ENCODE data around the gene CHRNG. TPM values are rescaled to one million over a fixed set of nuclear protein-coding genes. Genes with fewer than 3 reads are reported as not detected.

Gene CHRNG
- total and polyA plus RNA-seq, 4 donors = not detected

DNA sequence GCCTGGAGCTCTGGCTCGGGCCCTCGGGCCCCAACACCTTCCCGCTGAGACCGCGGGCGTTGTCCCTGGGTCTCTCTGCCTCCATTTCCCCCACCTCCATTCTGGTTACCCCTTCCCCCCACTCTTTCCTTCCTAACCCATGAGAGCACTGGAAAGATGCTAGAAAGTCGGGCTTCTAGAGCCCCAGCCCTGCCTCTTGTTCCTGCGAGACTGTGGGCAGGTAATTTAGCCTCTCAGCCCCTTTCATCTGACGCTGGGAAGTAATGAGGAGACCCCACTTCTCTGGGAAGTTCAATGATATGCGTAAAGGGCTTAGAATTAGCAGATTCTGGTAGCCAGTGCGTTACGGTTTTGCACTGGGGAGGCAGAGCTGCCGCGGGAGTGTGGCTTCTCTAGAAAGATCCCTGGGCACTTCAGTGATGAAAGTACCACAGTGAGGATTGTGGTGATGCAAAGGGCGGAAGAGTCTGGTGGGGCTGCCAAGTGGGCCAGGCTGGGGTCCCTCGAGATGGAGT, 35.6 kb upstream of the CHRNG start:
- Histone ChIP-seq H3K9me3 (ENCODE audit: control insufficient read depth, low read length) (no peaks in the 10 kb centered on the region), H3K27me3 (ENCODE audit: control insufficient read depth in 1 of 2, insufficient read depth in 2 of 2, low read length in 1 of 2) (no peaks in the 10 kb centered on the region), H3K4me3 (ENCODE audit: low read length in 2 of 2) (no peak overlapping the region), H3K4me1 (ENCODE audit: control insufficient read depth in 1 of 2, insufficient read depth in 2 of 2, low read length in 2 of 2) (no peaks in the 10 kb centered on the region), H3K36me3 (ENCODE audit: control insufficient read depth in 1 of 2, insufficient read depth in 2 of 2, low read length in 1 of 2) (no peaks in the 10 kb centered on the region), H3K27ac (ENCODE audit: low read depth in 1 of 2, low read length in 2 of 2) (no peak overlapping the region)
- no peak for DNase-seq
- 28 to 32% methylated on average over 16 of the region's 16 CpGs for WGBS, 2 donors
- intact Hi-C loops (cut with DNase I) = no loop called here
- ATAC-seq (ENCODE audit: low FRiP score) = no peak

- no peaks in the 10 kb centered on the region for H3K27me3 ChIP-seq (ENCODE audit: control insufficient read depth in 1 of 2, insufficient read depth in 2 of 2, low read length in 1 of 2)
- WGBS, 2 donors = 86 to 89% methylated on average over 2 of the region's 2 CpGs
- no peaks in the 10 kb centered on the region for H3K4me1 ChIP-seq (ENCODE audit: control insufficient read depth in 1 of 2, insufficient read depth in 2 of 2, low read length in 2 of 2)
- H3K4me3 ChIP-seq (ENCODE audit: low read length in 2 of 2) = no peak overlapping the region
- H3K27ac ChIP-seq (ENCODE audit: low read depth in 1 of 2, low read length in 2 of 2) = no peak overlapping the region
- no peak for DNase-seq
- intact Hi-C loops (cut with DNase I) = no loop called here
- ATAC-seq (ENCODE audit: low FRiP score) = no peak
- no peaks in the 10 kb centered on the region for H3K36me3 ChIP-seq (ENCODE audit: control insufficient read depth in 1 of 2, insufficient read depth in 2 of 2, low read length in 1 of 2)
- H3K9me3 ChIP-seq (ENCODE audit: control insufficient read depth, low read length) = no peaks in the 10 kb centered on the region
These were observed 35.1 kb upstream of the CHRNG start for GRCh38 chr2:232504438-232504837.

GRCh38 chr2:232505856-232506255, 33.6 kb upstream of the CHRNG start:
- Histone ChIP-seq H3K27ac (ENCODE audit: low read depth in 1 of 2, low read length in 2 of 2) (no peak overlapping the region), H3K4me1 (ENCODE audit: control insufficient read depth in 1 of 2, insufficient read depth in 2 of 2, low read length in 2 of 2) (no peaks in the 10 kb centered on the region), H3K4me3 (ENCODE audit: low read length in 2 of 2) (no peak overlapping the region), H3K36me3 (ENCODE audit: control insufficient read depth in 1 of 2, insufficient read depth in 2 of 2, low read length in 1 of 2) (no peaks in the 10 kb centered on the region), H3K9me3 (ENCODE audit: control insufficient read depth, low read length) (no peaks in the 10 kb centered on the region), H3K27me3 (ENCODE audit: control insufficient read depth in 1 of 2, insufficient read depth in 2 of 2, low read length in 1 of 2) (no peaks in the 10 kb centered on the region)
- intact Hi-C loops (cut with DNase I) = no loop called here
- 64 to 71% methylated on average over 10 of the region's 10 CpGs for WGBS, 2 donors
- no peak for DNase-seq
- ATAC-seq (ENCODE audit: low FRiP score) = no peak

DNA sequence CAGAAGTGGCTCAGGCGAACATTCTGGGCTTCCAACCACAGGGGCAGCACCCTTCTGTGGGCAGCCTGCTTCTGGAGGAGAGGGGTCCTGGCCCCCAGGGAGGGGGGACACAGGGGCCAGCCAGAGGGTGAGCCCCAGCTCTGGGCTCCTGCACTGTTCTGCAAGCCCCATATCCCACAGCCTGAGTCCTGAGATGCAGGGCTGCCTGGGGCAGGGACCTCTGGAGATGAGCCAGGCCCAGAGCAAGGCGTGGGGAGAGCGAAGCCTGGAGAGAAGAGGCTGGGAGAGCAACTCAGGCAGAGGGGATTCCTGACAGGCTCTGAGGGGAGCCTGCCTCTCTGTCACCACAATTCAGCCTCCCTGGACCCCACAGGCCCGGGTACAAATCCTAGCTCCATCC, 32.8 kb upstream of the CHRNG start:
- no peaks in the 10 kb centered on the region for H3K4me1 ChIP-seq (ENCODE audit: control insufficient read depth in 1 of 2, insufficient read depth in 2 of 2, low read length in 2 of 2)
- DNase-seq (no peak), ATAC-seq (ENCODE audit: low FRiP score) (no peak)
- no peaks in the 10 kb centered on the region for H3K9me3 ChIP-seq (ENCODE audit: control insufficient read depth, low read length)
- no peaks in the 10 kb centered on the region for H3K36me3 ChIP-seq (ENCODE audit: control insufficient read depth in 1 of 2, insufficient read depth in 2 of 2, low read length in 1 of 2)
- no peaks in the 10 kb centered on the region for H3K27me3 ChIP-seq (ENCODE audit: control insufficient read depth in 1 of 2, insufficient read depth in 2 of 2, low read length in 1 of 2)
- no peak overlapping the region for H3K4me3 ChIP-seq (ENCODE audit: low read length in 2 of 2)
- no peak overlapping the region for H3K27ac ChIP-seq (ENCODE audit: low read depth in 1 of 2, low read length in 2 of 2)
- 79 to 82% methylated on average over 4 of the region's 4 CpGs for whole genome bisulfite sequencing, 2 donors
- intact Hi-C loops (cut with DNase I) = no loop called here

- ATAC-seq (ENCODE audit: low FRiP score) (no peak), DNase-seq (no peak)
- no peaks in the 10 kb centered on the region for H3K4me1 ChIP-seq (ENCODE audit: control insufficient read depth in 1 of 2, insufficient read depth in 2 of 2, low read length in 2 of 2)
- intact Hi-C loops (cut with DNase I) = no loop called here
- H3K27me3 ChIP-seq (ENCODE audit: control insufficient read depth in 1 of 2, insufficient read depth in 2 of 2, low read length in 1 of 2) = no peaks in the 10 kb centered on the region
- 73 to 81% methylated on average over 7 of the region's 7 CpGs for WGBS, 2 donors
- no peaks in the 10 kb centered on the region for H3K9me3 ChIP-seq (ENCODE audit: control insufficient read depth, low read length)
- H3K36me3 ChIP-seq (ENCODE audit: control insufficient read depth in 1 of 2, insufficient read depth in 2 of 2, low read length in 1 of 2) = no peaks in the 10 kb centered on the region
- no peak overlapping the region for H3K4me3 ChIP-seq (ENCODE audit: low read length in 2 of 2)
- no peak overlapping the region for H3K27ac ChIP-seq (ENCODE audit: low read depth in 1 of 2, low read length in 2 of 2)
These were observed 31.2 kb upstream of the CHRNG start for GRCh38 chr2:232508251-232508650.

- ATAC-seq (ENCODE audit: low FRiP score) (no peak), DNase-seq (no peak)
- H3K4me1 ChIP-seq (ENCODE audit: control insufficient read depth in 1 of 2, insufficient read depth in 2 of 2, low read length in 2 of 2) = no peaks in the 10 kb centered on the region
- WGBS, 2 donors = 24 to 32% methylated on average over 11 of the region's 11 CpGs
- no peaks in the 10 kb centered on the region for H3K27me3 ChIP-seq (ENCODE audit: control insufficient read depth in 1 of 2, insufficient read depth in 2 of 2, low read length in 1 of 2)
- no peaks in the 10 kb centered on the region for H3K36me3 ChIP-seq (ENCODE audit: control insufficient read depth in 1 of 2, insufficient read depth in 2 of 2, low read length in 1 of 2)
- intact Hi-C loops (cut with DNase I) = no loop called here
- no peak overlapping the region for H3K27ac ChIP-seq (ENCODE audit: low read depth in 1 of 2, low read length in 2 of 2)
- no peak overlapping the region for H3K4me3 ChIP-seq (ENCODE audit: low read length in 2 of 2)
- H3K9me3 ChIP-seq (ENCODE audit: control insufficient read depth, low read length) = no peaks in the 10 kb centered on the region
These were observed 28.1 kb upstream of the CHRNG start for GRCh38 chr2:232511336-232511890.

DNA sequence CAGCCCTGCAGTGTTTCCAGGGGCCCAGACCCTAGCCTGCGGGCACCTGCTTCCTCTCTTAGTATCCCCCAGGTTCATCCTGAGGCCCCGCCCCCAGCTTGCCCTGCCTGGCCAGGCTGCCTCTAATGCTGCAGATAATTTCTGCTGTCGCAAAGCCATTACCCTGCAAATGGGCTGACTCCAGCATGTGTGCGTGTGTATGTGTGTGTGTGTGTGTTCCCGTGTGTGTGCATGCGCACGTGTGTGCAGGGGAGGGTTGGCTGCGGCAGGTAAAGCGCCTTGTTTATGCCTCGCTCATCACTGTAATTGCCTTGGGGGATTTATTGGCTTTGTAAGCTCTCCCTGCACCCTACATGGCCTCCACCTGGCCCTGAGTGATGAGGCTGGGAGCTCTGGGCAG, 26.9 kb upstream of the CHRNG start:
- Histone ChIP-seq H3K4me3 (ENCODE audit: low read length in 2 of 2) (no peak overlapping the region), H3K27me3 (ENCODE audit: control insufficient read depth in 1 of 2, insufficient read depth in 2 of 2, low read length in 1 of 2) (no peaks in the 10 kb centered on the region), H3K27ac (ENCODE audit: low read depth in 1 of 2, low read length in 2 of 2) (no peak overlapping the region), H3K9me3 (ENCODE audit: control insufficient read depth, low read length) (no peaks in the 10 kb centered on the region), H3K4me1 (ENCODE audit: control insufficient read depth in 1 of 2, insufficient read depth in 2 of 2, low read length in 2 of 2) (no peaks in the 10 kb centered on the region), H3K36me3 (ENCODE audit: control insufficient read depth in 1 of 2, insufficient read depth in 2 of 2, low read length in 1 of 2) (no peaks in the 10 kb centered on the region)
- DNase-seq (no peak), ATAC-seq (ENCODE audit: low FRiP score) (no peak)
- WGBS, 2 donors = 78 to 79% methylated on average over 10 of the region's 10 CpGs
- intact Hi-C loops (cut with DNase I) = no loop called here

DNA sequence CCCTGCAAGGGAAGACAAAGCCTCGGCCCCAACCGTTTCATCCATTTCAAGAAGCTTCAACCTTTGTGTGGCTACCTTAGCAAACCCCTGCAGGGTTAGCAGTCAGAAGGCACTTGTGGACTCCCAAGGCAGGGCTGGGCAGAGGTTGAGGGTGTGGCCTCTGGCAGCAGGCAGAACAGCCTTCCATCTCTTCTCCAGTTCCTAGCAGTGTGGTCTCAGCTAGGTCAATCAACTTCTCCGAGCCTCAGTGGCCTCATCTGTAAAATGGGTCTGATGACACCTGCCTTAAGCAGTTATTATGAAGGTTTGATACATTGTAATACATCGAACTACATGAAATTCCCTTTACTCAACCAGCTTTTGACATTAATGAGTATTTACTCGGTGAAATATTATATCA, 26.1 kb upstream of the CHRNG start:
- no peak for ATAC-seq (ENCODE audit: low FRiP score)
- Histone ChIP-seq H3K9me3 (ENCODE audit: control insufficient read depth, low read length) (no peaks in the 10 kb centered on the region), H3K27me3 (ENCODE audit: control insufficient read depth in 1 of 2, insufficient read depth in 2 of 2, low read length in 1 of 2) (no peaks in the 10 kb centered on the region), H3K27ac (ENCODE audit: low read depth in 1 of 2, low read length in 2 of 2) (no peak overlapping the region), H3K4me1 (ENCODE audit: control insufficient read depth in 1 of 2, insufficient read depth in 2 of 2, low read length in 2 of 2) (no peaks in the 10 kb centered on the region), H3K36me3 (ENCODE audit: control insufficient read depth in 1 of 2, insufficient read depth in 2 of 2, low read length in 1 of 2) (no peaks in the 10 kb centered on the region), H3K4me3 (ENCODE audit: low read length in 2 of 2) (no peak overlapping the region)
- WGBS, 2 donors = 76 to 80% methylated on average over 5 of the region's 5 CpGs
- intact Hi-C loops (cut with DNase I) = no loop called here
- DNase-seq = no peak

DNA sequence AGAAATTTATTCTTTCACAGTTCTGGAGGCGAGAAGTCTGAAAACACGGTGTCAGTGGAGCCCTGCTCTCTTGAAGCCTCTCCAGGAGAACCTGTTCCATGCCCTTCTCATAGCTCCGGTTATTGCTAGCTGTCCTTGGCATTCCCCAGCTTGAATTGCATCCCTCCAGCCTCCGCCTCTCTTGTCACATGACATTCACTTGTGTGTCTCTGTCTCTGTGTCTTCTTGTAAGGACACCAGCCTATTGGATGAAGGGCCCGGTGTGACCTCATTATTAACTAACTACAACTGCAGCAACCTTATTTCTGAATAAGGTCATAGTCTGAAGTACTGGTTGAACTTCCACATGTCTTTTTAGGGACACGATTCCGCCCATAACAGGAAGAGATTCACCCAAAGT, 23.9 kb upstream of the CHRNG start:
- H3K27ac ChIP-seq (ENCODE audit: low read depth in 1 of 2, low read length in 2 of 2) = no peak overlapping the region
- no peak for ATAC-seq (ENCODE audit: low FRiP score)
- H3K4me3 ChIP-seq (ENCODE audit: low read length in 2 of 2) = no peak overlapping the region
- H3K36me3 ChIP-seq (ENCODE audit: control insufficient read depth in 1 of 2, insufficient read depth in 2 of 2, low read length in 1 of 2) = no peaks in the 10 kb centered on the region
- H3K4me1 ChIP-seq (ENCODE audit: control insufficient read depth in 1 of 2, insufficient read depth in 2 of 2, low read length in 2 of 2) = no peaks in the 10 kb centered on the region
- intact Hi-C loops (cut with DNase I) = no loop called here
- WGBS, 2 donors = 91 to 92% methylated on average over 7 of the region's 7 CpGs
- DNase-seq = no peak
- no peaks in the 10 kb centered on the region for H3K27me3 ChIP-seq (ENCODE audit: control insufficient read depth in 1 of 2, insufficient read depth in 2 of 2, low read length in 1 of 2)
- no peaks in the 10 kb centered on the region for H3K9me3 ChIP-seq (ENCODE audit: control insufficient read depth, low read length)
